ENCODE data around the gene SORCS3.

GRCh38 chr10:104850023-104850422 lies 208.9 kb downstream of the SORCS3 start:
- TF ChIP-seq RAD21 (conservative IDR thresholded peaks at IDR 0.05) (no peak), CTCF (IDR thresholded peaks at IDR 0.05; ENCODE audit: poor library complexity, severe bottlenecking) (no peak), EP300 (conservative IDR thresholded peaks at IDR 0.05; ENCODE audit: poor library complexity, severe bottlenecking) (no peak), POLR2AphosphoS5 (IDR thresholded peaks at IDR 0.05) (no peak)
